ENCODE results near the gene UROC1.

- TF ChIP-seq POLR2A (IDR thresholded peaks at IDR 0.05; ENCODE audit: low read depth, low read length) (no peak), POLR2AphosphoS5 (IDR thresholded peaks at IDR 0.05; ENCODE audit: low read depth, low read length) (no peak)
These were observed 22.7 kb downstream of the UROC1 start for GRCh38 chr3:126494970-126495230.
